IPS-NIHi7 (cell line): ENCODE results near the gene ZNF629.

ENCODE experiments used
- DNase-seq: peaks from one replicate; pipeline ENCODE4 v3.0.0; 2012; ENCODE audit warnings: mixed read lengths; ENCODE audit errors: extremely low spot score

The ZNF629 gene

DNA sequence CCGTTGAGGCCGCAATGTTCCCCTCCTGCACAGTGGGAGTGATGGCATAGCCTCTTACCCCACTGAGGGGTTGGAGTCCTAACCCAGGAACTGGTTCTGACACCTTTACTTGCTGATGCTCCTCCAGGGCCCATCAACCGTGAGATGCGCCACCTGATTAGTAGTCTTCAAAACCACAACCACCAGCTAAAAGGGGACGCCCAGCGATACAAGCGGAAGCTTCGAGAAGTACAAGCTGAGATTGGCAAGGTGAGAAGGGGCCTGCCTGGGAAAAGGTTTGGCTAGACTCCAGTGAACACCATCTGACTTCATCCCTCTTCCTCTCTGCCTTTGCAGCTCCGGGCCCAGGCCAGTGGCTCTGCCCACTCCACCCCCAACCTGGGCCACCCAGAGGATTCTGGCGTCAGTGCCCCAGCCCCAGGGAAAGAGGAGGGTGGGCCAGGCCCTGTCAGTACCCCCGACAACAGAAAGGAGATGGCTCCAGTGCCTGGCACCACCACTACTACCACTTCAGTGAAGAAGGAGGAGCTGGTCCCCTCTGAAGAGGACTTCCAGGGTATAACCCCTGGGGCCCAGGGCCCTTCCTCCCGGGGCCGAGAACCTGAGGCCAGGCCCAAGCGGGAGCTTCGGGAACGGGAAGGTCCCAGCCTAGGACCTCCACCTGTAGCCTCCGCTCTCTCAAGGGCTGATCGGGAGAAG lies 19.1 kb downstream of the ZNF629 start:
- DNase-seq, result no peak

DNA sequence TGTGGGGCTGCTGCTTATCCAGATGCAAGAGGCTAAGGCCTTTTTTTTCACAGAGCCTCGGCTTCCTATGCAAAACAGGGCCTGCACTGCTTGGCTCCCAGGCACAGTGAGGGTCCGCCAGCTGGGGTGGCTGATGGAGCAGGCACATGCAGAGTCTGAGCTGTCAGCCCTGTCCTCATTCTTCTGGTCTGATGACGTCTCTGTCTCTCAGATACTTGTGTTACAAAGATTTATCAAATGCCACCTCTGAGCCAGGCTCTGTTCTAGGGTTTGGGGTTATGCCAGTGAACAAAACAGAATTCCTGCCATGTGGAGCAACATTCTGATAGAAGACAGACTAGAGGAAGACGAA lies 20.1 kb downstream of the ZNF629 start:
- no peak for DNase-seq

DNA sequence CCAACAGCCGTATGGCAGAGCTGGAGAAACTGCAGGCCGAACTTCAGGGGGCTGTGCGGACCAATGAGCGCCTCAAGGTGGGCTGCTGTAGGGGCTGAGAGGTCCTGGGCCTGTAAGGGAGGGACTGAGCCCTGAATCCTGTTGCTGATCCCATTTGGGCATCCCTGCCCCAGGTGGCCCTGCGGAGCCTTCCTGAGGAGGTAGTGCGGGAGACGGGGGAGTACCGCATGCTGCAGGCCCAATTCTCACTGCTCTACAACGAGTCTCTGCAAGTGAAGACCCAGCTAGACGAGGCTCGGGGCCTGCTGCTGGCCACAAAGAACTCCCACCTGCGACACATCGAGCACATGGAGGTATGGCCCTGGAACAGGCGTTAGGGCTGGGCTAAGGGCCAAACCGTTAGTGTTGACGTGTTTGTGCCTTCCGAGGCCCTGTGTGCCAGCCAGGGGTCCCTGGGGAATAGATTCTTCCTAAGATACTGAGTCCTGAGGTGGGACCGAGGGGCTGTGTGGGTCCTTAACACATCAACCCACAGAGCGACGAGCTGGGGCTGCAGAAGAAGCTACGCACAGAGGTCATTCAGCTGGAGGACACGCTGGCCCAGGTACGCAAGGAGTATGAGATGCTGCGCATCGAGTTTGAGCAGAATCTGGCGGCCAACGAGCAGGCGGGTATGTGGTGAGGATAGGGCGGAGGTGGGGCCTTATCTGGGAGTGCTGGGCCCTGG lies 20.6 kb downstream of the ZNF629 start:
- DNase-seq, result no peak

DNA sequence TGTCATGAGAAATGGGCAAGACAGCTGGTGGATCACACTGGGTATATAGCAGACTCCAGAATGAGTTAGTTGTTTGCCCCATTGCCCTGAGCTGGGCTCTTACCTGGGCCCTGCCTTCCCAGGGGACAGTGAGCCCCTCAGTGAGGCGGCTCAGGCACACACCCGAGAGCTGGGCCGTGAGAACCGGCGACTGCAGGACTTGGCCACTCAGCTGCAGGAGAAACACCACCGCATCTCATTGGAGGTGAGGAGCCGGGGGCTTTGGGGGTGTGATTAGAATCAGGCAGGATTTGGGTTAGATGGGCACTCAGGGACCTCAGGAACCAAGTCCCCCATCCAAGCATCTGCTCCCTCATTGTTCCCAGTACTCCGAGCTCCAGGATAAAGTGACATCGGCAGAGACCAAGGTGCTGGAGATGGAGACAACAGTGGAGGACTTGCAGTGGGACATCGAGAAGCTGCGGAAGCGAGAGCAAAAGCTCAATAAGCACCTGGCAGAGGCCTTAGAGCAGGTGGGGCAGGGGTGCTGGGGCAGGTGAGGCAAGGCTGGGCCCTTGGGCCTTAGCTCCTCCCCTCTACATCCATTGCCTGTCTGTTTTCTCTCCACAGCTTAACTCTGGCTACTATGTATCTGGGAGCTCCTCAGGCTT lies 22.1 kb downstream of the ZNF629 start:
- DNase-seq, result no peak

DNA sequence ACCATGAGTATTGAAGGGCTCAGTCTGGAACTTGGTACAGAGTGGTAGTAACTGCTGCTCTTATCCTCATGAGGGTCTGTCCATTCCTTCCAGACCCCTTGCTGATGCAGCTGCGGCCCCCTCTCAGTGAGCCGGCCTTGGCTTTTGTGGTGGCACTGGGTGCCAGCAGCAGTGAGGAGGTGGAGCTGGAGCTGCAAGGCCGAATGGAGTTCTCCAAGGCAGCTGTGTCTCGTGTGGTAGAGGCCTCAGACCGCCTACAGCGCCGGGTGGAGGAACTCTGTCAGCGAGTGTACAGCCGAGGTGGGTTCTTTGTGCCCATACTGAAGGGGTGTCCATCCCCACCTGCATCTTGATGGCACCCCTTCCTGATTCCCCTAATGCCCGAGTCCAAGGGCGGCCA lies 22.9 kb downstream of the ZNF629 start:
- no peak for DNase-seq

DNA sequence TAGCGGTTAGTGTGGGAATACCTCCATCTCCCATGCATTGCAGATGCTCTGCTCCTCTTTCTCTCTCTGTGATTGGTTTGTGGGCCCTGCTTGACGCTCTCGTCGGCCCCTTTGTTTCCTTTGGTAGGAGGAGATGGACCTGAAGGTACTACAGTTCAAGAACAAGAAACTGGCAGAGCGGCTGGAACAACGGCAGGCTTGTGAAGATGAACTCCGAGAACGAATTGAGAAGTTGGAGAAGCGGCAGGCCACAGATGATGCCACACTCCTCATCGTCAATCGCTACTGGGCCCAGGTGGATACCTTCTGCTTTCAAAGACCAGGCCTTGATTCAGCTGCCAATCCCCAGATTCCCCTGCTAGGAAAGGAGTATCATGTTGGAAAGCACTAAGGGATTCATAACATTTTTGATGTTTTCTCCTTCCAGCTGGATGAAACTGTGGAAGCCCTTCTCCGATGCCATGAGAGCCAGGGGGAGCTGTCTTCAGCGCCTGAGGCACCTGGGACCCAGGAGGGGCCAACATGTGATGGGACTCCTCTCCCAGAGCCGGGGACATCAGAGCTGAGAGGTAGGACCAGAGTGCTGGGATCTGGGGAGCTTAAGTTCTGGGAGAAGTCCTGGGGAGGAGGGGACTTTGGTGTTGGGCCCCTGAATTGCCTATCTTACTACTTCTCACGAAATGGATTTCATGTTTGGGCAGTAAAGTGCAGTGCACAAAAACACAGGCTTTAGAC lies 23.8 kb downstream of the ZNF629 start:
- no peak for DNase-seq

DNA sequence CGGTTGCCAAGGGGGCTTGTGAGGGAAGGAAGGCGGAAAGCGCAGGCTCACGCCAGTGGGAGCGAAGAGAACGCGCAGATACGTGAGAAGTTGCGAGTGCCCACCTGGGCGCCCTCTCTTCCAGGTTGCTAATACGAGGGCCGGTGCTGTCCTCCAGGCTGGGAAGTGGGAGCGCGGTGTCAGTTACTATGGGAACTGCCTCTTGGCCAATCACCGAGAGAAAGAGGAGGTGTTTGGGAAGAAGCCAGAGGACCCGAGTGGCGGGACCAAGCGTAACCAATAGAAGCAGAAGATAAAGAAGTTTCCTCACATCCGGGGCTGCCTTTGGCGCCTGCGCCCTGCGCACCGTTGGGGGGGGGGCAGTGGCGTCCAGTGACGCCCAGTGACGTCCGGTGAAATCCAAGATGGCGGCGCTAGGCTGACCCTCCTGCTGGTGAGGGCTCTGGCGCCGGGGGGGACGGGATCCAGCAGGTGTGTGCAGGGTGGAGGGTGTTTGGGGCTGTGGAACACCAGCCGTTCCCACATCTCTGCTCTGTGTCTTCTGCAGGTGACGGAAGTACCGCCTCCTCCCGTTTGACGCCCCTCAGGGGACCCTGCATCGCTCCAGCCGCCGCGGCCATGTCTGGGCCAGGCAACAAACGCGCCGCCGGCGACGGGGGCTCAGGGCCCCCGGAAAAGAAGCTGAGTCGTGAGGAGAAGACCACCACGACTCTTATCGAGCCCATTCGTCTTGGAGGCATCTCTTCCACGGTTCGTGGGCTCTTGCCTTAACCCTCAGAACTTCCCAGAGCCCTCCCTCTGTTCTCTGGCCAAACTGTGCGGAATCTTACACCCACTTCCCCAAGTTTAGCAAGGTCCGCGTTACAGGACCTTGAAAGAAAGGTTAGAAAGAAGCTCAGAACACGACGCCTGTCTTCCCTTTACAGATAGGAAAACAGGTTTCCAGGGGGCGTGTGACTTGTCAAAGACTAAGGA lies 24.8 kb downstream of the ZNF629 start, which contains the start of the genes CFAP119 and RNF40:
CFAP119 (minus strand) TSS at position 135 of the 975 bp plus-strand sequence. CDS start 314 bp downstream, outside the sequence.
RNF40 (plus strand) TSS at position 395 of the 975 bp plus-strand sequence; CDS start at position 619, 224 bp downstream.
- peak; percentile 99 for DNase-seq

DNA sequence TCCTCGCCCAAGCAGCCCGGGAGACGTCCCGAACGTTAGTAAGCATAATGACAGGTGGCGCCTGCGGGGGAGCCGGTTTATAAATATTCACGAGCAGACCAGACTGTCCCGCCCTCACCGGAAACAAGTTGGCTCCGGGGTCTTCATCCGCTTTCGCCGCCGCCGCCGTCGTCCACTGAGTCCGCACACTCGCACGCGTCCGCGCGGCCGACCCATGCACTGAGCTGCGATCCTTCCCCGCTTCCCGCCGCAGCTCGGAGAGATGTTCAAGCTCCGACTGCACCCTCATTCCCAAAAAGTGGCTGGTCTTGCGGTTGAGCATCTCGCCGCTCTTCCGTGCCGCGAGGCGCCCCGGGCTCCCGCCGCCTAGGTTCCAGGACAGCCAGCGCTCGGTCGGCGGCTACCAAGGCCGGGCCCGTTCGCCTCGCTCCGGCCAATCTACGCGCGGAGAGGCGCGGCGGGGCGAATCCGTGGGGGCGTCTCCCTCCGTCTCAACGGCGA lies 25.5 kb downstream of the ZNF629 start:
- peak; percentile 38 for DNase-seq

DNA sequence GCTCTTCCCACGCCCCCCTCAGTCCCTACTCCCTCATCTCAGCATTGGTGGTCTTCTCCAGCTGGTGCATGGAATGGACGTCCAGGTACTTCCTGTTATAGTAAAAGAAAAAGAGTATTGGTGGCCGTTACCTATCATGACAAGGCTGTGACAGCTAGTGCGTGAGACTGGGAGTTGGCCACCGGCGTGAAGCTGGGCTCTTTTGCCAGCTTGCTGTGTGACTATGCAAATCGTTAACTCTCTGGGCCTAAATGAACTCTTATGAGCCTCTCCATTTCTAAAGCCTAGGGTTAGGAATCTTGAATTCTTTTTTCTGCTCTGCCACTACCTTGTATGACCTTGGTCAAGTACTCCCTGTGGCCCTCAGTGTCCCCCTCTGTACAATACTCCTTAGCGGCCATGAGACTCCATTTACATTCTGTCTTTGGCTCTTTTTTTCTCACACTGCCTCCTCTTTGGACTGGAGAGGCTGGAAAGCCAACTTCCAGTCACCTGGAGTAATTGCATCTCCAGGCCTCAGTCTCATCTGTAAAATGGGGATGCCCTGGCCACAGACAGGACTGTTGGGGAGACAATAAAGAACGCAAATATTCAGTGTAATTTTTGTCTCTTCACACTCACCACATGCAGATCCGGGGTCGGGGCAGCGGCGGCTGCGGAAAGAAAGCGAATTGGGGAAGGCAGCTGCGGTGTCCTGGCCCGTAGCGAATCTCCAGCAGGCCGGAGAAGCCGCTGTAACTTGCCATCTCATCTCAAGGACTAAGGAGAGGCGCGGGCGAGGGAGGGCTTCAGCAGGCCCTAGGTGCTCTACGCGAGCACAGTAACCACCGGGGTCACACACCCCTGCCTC lies 26.2 kb downstream of the ZNF629 start:
- no peak for DNase-seq

DNA sequence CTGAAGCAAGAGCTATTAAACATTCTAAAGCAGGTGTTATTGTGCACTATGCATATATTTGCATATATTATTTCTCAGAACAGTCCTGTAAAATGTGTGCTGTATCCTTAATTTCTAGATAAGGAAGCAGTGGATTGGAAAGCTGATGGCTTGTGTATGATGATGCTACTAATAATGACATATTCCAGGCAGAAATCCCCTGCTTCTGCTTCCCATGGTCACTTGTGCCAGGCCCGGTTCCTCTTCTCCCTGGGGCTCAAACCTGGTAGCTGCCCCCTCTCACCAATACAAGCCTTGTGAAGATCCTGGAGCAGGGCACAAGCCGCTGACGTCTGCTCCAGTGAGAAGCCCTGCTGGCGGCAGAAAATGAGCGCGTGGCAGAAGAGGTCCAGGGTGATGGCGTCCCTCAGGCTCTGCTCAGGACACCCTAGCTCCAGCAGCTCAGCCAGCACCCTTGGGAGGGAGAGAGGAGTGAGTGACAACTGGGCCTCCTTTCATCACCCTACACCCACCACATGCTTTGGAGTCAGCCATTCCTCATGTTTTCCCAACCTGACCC lies 26.9 kb downstream of the ZNF629 start:
- DNase-seq, result no peak

DNA sequence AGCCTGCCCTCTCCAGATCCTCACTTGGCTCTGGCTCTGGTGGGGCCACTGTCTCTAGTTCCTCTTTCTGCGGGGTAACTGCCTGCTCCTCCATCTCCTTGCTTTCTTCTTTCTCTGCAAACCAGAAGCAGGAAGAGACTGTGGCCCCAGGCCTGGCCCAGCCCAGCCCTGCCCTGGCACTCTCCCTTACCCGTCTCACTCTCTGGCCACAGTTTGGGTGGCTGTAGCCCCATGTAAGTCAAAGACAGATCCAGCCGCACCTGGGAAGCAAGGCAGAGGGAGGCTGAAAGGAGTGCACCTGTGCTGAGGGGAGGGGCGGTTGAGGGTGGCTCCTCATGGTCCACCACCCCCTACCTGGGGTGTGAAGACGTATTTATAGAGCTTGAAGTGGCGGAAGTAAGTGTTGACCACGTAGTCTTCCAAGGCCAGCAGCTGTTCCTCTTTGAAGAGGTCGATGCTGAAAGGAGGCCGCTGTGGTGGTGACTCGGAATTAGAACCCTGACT lies 28.0 kb downstream of the ZNF629 start:
- no peak for DNase-seq

DNA sequence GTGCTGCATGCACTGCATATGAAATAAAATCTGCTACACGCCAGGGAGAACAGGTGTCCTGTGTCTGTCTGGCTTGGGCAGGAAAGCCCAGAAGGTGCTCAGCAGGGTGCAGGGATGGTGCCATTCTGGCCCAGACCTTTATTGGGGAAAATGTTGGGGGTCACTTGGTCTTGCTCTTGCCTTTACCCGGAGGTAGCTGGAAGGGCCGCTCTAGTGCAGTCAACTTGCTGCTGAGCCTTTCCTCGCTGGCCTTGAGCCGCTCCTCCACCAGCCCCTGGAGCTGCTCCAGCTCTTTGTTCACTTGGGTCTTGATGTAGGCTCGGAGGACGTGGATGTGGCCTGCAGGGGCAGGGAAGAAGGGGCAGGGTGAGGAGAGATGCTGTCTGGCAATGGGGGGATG lies 29.7 kb downstream of the ZNF629 start:
- no peak for DNase-seq

DNA sequence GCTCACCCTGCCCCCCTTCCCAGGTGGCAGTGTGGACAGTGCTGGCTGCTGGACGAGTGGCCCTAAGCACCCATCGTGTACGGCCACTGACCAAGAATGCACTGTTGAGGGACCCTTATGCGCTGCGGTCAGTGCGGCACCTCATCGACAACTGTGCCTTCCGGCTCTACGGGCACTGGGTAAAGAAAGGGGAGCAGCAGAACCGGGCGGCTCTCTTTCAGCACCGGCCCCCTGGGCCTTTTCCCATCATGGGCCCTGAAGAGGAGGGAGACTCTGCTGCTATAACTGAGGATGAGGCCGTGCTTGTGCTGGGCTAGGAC lies 30.3 kb downstream of the ZNF629 start:
- no peak for DNase-seq

DNA sequence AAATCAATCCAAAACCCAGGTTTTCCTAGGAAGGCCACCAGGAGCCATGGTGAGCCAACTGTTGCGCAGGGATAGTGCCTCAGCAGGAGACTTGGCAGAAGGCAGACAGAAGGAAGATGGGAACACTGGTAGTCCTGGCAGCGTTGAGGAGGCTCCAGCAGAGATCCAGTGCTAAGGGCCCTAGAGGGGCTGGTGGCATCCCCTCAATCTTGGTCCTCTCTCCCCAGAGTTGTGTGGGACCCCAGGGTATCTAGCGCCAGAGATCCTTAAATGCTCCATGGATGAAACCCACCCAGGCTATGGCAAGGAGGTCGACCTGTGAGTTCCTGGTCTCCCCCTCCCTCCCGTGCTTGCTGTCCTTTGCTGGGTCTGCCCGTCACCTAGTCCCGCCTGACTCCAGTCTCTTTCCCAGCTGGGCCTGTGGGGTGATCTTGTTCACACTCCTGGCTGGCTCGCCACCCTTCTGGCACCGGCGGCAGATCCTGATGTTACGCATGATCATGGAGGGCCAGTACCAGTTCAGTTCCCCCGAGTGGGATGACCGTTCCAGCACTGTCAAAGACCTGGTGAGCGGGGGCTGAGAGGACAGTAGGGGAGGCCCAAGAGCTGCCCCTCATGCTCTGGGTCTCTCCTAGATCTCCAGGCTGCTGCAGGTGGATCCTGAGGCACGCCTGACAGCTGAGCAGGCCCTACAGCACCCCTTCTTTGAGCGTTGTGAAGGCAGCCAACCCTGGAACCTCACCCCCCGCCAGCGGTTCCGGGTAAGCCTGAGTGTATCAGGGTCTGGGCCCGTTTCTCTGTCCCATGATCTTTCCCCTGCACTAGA lies 30.8 kb downstream of the ZNF629 start:
- DNase-seq, result no peak

DNA sequence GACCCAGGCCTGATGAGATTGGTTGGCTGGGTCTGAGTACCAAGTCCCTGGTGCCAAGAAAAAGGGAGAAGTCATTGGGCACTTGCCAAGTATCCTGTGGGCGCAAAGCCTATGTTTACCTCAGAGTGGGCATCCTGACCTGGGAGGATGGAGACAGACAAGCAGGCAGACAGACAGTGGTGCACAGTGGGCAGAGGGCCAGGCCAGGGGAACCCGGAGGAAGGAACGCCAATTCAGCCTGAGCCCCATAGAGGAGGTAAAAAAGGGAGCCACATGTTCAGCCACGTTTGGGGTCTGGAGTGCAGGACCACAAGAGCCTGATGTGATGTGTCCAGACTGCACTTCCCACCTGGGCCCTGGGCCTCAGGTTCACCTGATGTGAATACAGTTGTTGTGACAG lies 33.4 kb downstream of the ZNF629 start:
- no peak for DNase-seq

DNA sequence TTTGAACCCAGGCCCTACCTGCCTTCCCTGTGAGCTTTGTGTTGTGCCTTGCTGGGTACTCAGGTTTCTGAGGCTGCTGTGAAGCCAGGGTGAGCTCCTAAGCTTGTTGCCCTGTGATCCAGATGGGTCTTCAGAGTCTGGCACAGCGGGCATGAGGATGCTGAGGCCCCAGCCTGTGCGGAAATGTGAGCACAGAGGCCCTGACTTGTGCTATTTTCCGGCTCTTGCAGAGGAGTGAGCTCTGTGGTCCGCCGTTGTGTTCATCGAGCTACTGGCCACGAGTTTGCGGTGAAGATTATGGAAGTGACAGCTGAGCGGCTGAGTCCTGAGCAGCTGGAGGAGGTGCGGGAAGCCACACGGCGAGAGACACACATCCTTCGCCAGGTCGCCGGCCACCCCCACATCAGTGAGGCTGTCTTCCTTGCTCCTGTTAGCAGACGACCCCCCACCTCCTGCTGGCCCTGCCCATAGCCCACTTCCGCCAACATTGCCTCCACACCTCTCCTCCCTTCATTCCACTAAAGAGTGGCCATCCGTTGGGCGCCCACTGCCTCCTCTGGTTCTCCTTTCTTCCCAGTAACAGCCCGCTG lies 36.0 kb downstream of the ZNF629 start:
- DNase-seq, result no peak

DNA sequence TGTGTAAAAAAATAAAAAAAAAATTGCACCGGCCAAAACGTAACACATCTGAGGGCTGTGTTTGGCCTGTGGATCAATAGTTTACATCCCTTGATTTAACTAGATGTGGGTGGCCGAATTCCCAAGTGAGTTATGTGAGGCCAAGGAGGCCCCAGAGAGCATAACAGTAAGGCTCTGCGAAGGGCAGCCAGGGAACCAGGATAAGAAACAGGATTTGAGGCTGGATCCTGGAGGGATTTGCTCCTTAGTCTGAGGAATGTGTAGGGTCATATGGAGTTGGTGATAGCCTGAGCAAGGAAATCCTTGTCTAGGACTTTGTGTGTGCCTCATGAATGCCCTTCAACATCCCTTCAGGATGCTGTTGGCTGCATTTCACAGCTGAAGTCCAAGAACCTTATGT lies 36.8 kb downstream of the ZNF629 start:
- DNase-seq, result no peak
